Pericardium fibroblast (primary cell): ENCODE data around the gene PIK3R1. TPM values are rescaled to one million over a fixed set of nuclear protein-coding genes. Genes with fewer than 3 reads are reported as not detected.

Source experiments
- total RNA-seq: library from RNA; depleted of rRNA; stranded (reverse); fragments of >200 nt; gene quantifications from 2 replicates; pipeline ENCODE4 v1.2.3, GENCODE V29; 2015

Gene PIK3R1
- total RNA-seq = 44.0 and 93.0 TPM in 2 replicates

GRCh38 chr5:68215208-68215897, at the start of gene PIK3R1:
PIK3R1 (plus strand) TSS chr5:68215756; CDS start chr5:68226676, 10,920 bp downstream.

